Measurements from ENCODE around the gene GRXCR2. TPM values are rescaled to one million over a fixed set of nuclear protein-coding genes. Genes with fewer than 3 reads are reported as not detected.

GRXCR2 gene
- total RNA-seq, 1 experiment from 2014 or later: not detected

DNA sequence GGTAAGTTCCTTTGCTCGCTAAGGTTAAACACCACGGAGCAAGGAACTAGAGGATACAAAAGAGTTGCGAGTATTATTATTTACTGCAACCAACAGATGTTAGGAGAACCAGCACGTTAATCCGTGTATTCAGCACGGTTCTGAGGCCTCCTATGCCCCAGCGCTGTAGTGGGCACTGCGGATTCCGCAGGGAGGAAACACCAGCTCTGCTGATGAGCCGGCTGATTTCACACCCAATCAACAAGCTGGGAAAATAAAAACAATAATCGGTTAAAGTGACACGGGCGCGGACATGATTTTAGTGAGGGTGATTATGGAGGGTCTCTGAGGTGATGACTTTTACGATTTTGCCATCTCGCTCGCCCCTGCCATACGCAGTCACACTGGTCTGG lies 37.0 kb downstream of the GRXCR2 start:
- ATAC-seq (peak; percentile 35), DNase-seq (ENCODE audit: low read depth, low spot score) (no peak)
- TF ChIP-seq POLR2AphosphoS5 (IDR thresholded peaks at IDR 0.05; ENCODE audit: low read depth, low read length) (no peak), TCF7L2 (IDR thresholded peaks at IDR 0.05; ENCODE audit: low read depth, low read length) (no peak), SIN3A (IDR thresholded peaks at IDR 0.05; ENCODE audit: borderline replicate concordance, insufficient read depth, low read depth, low read length) (no peak)
- TF ChIP-seq, protein P1, sequence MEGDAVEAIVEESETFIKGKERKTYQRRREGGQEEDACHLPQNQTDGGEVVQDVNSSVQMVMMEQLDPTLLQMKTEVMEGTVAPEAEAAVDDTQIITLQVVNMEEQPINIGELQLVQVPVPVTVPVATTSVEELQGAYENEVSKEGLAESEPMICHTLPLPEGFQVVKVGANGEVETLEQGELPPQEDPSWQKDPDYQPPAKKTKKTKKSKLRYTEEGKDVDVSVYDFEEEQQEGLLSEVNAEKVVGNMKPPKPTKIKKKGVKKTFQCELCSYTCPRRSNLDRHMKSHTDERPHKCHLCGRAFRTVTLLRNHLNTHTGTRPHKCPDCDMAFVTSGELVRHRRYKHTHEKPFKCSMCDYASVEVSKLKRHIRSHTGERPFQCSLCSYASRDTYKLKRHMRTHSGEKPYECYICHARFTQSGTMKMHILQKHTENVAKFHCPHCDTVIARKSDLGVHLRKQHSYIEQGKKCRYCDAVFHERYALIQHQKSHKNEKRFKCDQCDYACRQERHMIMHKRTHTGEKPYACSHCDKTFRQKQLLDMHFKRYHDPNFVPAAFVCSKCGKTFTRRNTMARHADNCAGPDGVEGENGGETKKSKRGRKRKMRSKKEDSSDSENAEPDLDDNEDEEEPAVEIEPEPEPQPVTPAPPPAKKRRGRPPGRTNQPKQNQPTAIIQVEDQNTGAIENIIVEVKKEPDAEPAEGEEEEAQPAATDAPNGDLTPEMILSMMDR (IDR thresholded peaks at IDR 0.05): no peak
- TF ChIP-seq, protein P2, sequence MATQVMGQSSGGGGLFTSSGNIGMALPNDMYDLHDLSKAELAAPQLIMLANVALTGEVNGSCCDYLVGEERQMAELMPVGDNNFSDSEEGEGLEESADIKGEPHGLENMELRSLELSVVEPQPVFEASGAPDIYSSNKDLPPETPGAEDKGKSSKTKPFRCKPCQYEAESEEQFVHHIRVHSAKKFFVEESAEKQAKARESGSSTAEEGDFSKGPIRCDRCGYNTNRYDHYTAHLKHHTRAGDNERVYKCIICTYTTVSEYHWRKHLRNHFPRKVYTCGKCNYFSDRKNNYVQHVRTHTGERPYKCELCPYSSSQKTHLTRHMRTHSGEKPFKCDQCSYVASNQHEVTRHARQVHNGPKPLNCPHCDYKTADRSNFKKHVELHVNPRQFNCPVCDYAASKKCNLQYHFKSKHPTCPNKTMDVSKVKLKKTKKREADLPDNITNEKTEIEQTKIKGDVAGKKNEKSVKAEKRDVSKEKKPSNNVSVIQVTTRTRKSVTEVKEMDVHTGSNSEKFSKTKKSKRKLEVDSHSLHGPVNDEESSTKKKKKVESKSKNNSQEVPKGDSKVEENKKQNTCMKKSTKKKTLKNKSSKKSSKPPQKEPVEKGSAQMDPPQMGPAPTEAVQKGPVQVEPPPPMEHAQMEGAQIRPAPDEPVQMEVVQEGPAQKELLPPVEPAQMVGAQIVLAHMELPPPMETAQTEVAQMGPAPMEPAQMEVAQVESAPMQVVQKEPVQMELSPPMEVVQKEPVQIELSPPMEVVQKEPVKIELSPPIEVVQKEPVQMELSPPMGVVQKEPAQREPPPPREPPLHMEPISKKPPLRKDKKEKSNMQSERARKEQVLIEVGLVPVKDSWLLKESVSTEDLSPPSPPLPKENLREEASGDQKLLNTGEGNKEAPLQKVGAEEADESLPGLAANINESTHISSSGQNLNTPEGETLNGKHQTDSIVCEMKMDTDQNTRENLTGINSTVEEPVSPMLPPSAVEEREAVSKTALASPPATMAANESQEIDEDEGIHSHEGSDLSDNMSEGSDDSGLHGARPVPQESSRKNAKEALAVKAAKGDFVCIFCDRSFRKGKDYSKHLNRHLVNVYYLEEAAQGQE (IDR thresholded peaks at IDR 0.05; ENCODE audit: insufficient read depth in 1 of 2, low read depth in 2 of 2, low read length in 1 of 2): no peak
- intact Hi-C loops (cut with micrococcal nuclease; ENCODE audit: unreplicated experiment) (loop anchor here (5.0 kb wide), 1 partner anchor 101 kb away; the partner anchor contains the start of gene SH3RF2), in situ Hi-C loops (cut with HindIII; ENCODE audit: low pct_unique_long_range_greater_than_20kb, low sequenced_read_pairs) (no loop called here)
- Histone ChIP-seq H3K36me3 (ENCODE audit: control insufficient read depth, insufficient read depth, low read length) (no peaks in the 10 kb centered on the region), H3K4me1 (ENCODE audit: control insufficient read depth, insufficient read depth, low read length) (peaks cover 19% of the 10 kb centered on the region), H3K9me3 (ENCODE audit: control insufficient read depth, insufficient read depth, low read depth, low read length) (no peaks in the 10 kb centered on the region), H3K4me3 (ENCODE audit: low read depth in 2 of 2, low read length in 2 of 2) (peak overlapping the region; percentile 68 to 96), H3K27ac (ENCODE audit: low read length) (peak overlapping the region; percentile 89), H3K27me3 (ENCODE audit: control insufficient read depth, insufficient read depth, low read length) (no peaks in the 10 kb centered on the region)
- ChIA-PET CTCF (interaction anchor here (1.1 kb wide), 1 partner anchor 52 kb away, joined by 3 read pairs; no protein-coding TSS in a partner anchor), POLR2A (interaction anchor here (0.6 kb wide), 1 partner anchor 15 kb away, joined by 6 read pairs; no protein-coding TSS in a partner anchor)
- no TSS peak for BruUV-seq (replicated peaks)

DNA sequence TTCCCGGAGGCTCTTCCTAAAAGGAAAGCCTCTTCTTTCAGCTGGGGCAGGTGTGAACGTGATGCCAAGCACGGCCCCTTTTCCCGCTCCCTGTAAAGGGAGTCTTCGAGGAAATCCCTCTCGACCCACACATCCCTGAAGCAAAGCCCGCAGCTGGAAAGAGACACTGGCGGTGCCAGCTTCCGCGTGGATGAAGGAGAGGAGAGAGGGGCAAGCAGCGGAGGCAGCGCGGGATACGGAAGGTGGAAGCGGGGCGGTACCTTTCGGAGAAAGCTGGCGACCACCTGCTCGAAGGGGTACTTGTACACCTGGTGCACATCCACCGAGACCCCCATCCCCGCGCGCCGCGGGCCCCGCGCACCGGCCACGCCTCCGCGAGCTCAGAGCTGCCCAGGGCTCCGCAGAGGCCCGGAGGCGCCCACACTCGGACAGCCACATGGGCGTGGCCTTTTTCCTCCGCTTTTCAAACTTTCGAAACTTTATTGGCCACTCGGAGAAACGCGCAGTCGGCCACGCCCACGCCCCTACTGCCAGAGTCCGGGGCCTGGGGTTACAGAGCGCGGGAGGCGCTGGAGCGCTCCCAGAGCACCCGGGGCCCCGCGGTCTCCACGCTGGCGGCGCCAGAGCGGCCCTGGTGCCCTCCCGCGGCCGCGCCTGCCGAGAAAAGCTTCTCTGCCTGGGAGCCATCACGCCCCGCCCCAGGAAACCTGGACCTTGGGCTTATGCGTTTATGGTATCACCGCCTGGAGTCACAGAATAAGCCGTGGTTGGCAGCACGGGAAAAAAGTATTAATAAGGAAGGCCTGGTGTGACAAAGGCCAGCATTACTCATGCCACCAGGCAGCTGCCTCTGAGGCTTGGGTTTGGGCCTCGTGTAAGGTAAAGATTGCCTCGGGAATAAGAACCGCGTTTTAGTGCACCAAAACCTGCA lies 37.6 kb downstream of the GRXCR2 start, which contains the start of gene PRELID2:
TSS of gene PRELID2 (minus strand) at position 426 of the 931 bp plus-strand sequence. CDS start at position 335, 91 bp downstream.
- Histone ChIP-seq H3K27ac (ENCODE audit: low read length) (peak within 1 kb of the TSS; percentile 89), H3K4me3 (ENCODE audit: low read depth in 2 of 2, low read length in 2 of 2) (peak within 1 kb of the TSS; percentile 68 to 96), H3K27me3 (ENCODE audit: control insufficient read depth, insufficient read depth, low read length) (no peaks in the 10 kb centered on the region), H3K4me1 (ENCODE audit: control insufficient read depth, insufficient read depth, low read length) (peaks cover 21% of the 10 kb centered on the region), H3K36me3 (ENCODE audit: control insufficient read depth, insufficient read depth, low read length) (no peaks in the 10 kb centered on the region), H3K9me3 (ENCODE audit: control insufficient read depth, insufficient read depth, low read depth, low read length) (no peaks in the 10 kb centered on the region)
- peak; percentile 93 for ATAC-seq
- TF ChIP-seq POLR2AphosphoS5 (IDR thresholded peaks at IDR 0.05; ENCODE audit: low read depth, low read length) (peak; percentile 64), TCF7L2 (IDR thresholded peaks at IDR 0.05; ENCODE audit: low read depth, low read length) (no peak)
- TF ChIP-seq, protein P1 (IDR thresholded peaks at IDR 0.05): peak; percentile 20; the same call in 1 of the 2 replicates
- TF ChIP-seq, protein P2 (IDR thresholded peaks at IDR 0.05; ENCODE audit: insufficient read depth in 1 of 2, low read depth in 2 of 2, low read length in 1 of 2): no peak
- DNase-seq (ENCODE audit: low read depth, low spot score): peak; percentile 61
- BruUV-seq (replicated peaks): no TSS peak
- intact Hi-C loops (cut with micrococcal nuclease; ENCODE audit: unreplicated experiment) (loop anchor here (5.0 kb wide), 2 partner anchors 102 to 212 kb away; partner anchors contain the start of gene SH3RF2), in situ Hi-C loops (cut with HindIII; ENCODE audit: low pct_unique_long_range_greater_than_20kb, low sequenced_read_pairs) (no loop called here)
- ChIA-PET CTCF (interaction anchor here (1.0 to 1.1 kb wide), 2 partner anchors 10 to 53 kb away, joined by 3 to 4 read pairs; no protein-coding TSS in a partner anchor), POLR2A (no interaction called here)
